ENCODE results near the gene IRGQ.

- no peak for TF ChIP-seq EZH2phosphoT487 (IDR thresholded peaks at IDR 0.05; ENCODE audit: borderline replicate concordance, low read length)
- TF ChIP-seq CTCF (IDR thresholded peaks at IDR 0.05; ENCODE audit: low read depth, low read length, poor library complexity, severe bottlenecking), result no peak
Measured at GRCh38 chr19:43574424-43575155, 21.3 kb downstream of the IRGQ start.

All from DOHH2 (cell line).